ENCODE results near the gene RBP2. TPM values are rescaled to one million over a fixed set of nuclear protein-coding genes. Genes with fewer than 3 reads are reported as not detected.
A peak's percentile ranks its signal among the peaks of the same experiment; 100 is the strongest.

RBP2 gene
- total and polyA plus RNA-seq, 10 of the 15 experiments (the other 5 are each of a cell fraction or from before 2014, with no cell fraction given) = not detected

DNA sequence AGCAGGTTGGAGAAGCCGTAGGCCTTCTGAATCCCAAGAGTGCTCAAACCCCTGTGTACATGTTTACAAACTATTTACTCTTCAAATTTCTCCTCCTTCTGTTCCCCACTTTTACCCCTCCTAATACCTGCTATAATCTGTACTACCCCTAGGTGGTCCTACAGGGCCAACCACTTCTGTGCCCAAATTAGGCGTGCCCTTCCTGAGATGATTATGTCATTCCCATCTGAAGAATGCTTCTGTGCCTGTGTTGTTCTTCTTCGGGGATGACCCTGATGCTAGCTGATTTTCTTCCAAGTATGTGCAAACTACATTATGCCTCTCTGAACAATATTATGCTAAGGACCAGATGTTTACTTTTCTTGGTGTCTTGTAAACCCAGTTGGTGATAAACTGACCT is 20.5 kb downstream of the RBP2 start:
- ChIA-PET SMC1A (ENCODE audit: uncharacterized antibody, unreplicated experiment) (no interaction called here), CTCF (no interaction called here), RAD21 (ENCODE audit: unreplicated experiment) (no interaction called here)

More for the DNA sequence above, 20.5 kb downstream of the RBP2 start:
- no peak for FAIRE-seq
- H3K9me3 ChIP-seq (replicated peaks; ENCODE audit: control insufficient read depth, insufficient read depth, low read length) = no peaks in the 10 kb centered on the region
- 69% methylated on average over 3 of the region's 3 CpGs for WGBS (ENCODE audit: insufficient coverage, insufficient replicate concordance, low lambda C conversion rate, missing lambda C conversion rate)
- POLR2A ChIA-PET = no interaction called here
- H3K79me2 ChIP-seq (ENCODE audit: control insufficient read depth, insufficient read depth, low read length) = no peaks in the 10 kb centered on the region
- H3K27me3 ChIP-seq (replicated peaks in 1 of 2; ENCODE audit: control insufficient read depth in 2 of 2, insufficient read depth in 2 of 2, low read length in 1 of 2) = no peaks in the 10 kb centered on the region
- no peak overlapping the region for H3K27ac ChIP-seq (ENCODE audit: control insufficient read depth, insufficient read depth)
- H3K4me2 ChIP-seq (ENCODE audit: control insufficient read depth, insufficient read depth) = no peak overlapping the region
- no peaks in the 10 kb centered on the region for H3K36me3 ChIP-seq (ENCODE audit: control insufficient read depth in 2 of 2, insufficient read depth in 2 of 2, low read length in 1 of 2)
- H4K20me1 ChIP-seq (ENCODE audit: control insufficient read depth, insufficient read depth) = no peaks in the 10 kb centered on the region
- in situ Hi-C loops (cut with MboI) (no loop called here), intact Hi-C loops (cut with micrococcal nuclease; ENCODE audit: unreplicated experiment) (no loop called here)
- peak; percentile 61 for ATAC-seq
- no peak overlapping the region for H2AFZ ChIP-seq (ENCODE audit: control insufficient read depth, low read depth, low read length)
- H3K4me3 ChIP-seq = no peak overlapping the region
- H3K9ac ChIP-seq (ENCODE audit: control insufficient read depth, insufficient read depth, low read length) = no peak overlapping the region
- BruUV-seq (replicated peaks) = no TSS peak
- H3K4me1 ChIP-seq (ENCODE audit: control insufficient read depth, insufficient read depth, low read length) = no peaks in the 10 kb centered on the region
- DNase-seq (ENCODE audit: low read depth, low spot score) = no peak
- TF ChIP-seq NRF1 (conservative IDR thresholded peaks at IDR 0.05; ENCODE audit: low read depth, low read length) (no peak), RFX5 (IDR thresholded peaks at IDR 0.05; ENCODE audit: low read depth, low read length) (no peak), SRF (IDR thresholded peaks at IDR 0.05; ENCODE audit: low read depth in 2 of 2, low read length in 2 of 2) (peak; percentile 90 to 96), ETV6 (conservative IDR thresholded peaks at IDR 0.05 in 1 of 2, IDR thresholded peaks at IDR 0.05 in 1 of 2; ENCODE audit: borderline replicate concordance in 1 of 2, low read depth in 1 of 2) (no peak), LARP7 (IDR thresholded peaks at IDR 0.05) (no peak), SIN3A (IDR thresholded peaks at IDR 0.05; ENCODE audit: low read depth, low read length) (no peak)
- TF ChIP-seq, protein P1, sequence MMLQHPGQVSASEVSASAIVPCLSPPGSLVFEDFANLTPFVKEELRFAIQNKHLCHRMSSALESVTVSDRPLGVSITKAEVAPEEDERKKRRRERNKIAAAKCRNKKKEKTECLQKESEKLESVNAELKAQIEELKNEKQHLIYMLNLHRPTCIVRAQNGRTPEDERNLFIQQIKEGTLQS (IDR thresholded peaks at IDR 0.05; ENCODE audit: borderline replicate concordance, extremely low read depth, low read depth, low read length) = no peak
- TF ChIP-seq, protein P2, sequence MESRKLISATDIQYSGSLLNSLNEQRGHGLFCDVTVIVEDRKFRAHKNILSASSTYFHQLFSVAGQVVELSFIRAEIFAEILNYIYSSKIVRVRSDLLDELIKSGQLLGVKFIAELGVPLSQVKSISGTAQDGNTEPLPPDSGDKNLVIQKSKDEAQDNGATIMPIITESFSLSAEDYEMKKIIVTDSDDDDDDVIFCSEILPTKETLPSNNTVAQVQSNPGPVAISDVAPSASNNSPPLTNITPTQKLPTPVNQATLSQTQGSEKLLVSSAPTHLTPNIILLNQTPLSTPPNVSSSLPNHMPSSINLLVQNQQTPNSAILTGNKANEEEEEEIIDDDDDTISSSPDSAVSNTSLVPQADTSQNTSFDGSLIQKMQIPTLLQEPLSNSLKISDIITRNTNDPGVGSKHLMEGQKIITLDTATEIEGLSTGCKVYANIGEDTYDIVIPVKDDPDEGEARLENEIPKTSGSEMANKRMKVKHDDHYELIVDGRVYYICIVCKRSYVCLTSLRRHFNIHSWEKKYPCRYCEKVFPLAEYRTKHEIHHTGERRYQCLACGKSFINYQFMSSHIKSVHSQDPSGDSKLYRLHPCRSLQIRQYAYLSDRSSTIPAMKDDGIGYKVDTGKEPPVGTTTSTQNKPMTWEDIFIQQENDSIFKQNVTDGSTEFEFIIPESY (IDR thresholded peaks at IDR 0.05) = no peak
- TF ChIP-seq, protein P3, sequence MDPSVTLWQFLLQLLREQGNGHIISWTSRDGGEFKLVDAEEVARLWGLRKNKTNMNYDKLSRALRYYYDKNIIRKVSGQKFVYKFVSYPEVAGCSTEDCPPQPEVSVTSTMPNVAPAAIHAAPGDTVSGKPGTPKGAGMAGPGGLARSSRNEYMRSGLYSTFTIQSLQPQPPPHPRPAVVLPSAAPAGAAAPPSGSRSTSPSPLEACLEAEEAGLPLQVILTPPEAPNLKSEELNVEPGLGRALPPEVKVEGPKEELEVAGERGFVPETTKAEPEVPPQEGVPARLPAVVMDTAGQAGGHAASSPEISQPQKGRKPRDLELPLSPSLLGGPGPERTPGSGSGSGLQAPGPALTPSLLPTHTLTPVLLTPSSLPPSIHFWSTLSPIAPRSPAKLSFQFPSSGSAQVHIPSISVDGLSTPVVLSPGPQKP (IDR thresholded peaks at IDR 0.05; ENCODE audit: low read depth, low read length) = 0 out of 2 replicates have a peak, but pooled peaks have one; percentile 49

Measured in GM12878 (cell line).